Measurements from ENCODE around the gene ARHGEF12. TPM values are rescaled to one million over a fixed set of nuclear protein-coding genes. Genes with fewer than 3 reads are reported as not detected.

Gene ARHGEF12
- total and polyA plus RNA-seq, 2 experiments from 2014 or later, result 9.0 to 38.9 TPM

DNA sequence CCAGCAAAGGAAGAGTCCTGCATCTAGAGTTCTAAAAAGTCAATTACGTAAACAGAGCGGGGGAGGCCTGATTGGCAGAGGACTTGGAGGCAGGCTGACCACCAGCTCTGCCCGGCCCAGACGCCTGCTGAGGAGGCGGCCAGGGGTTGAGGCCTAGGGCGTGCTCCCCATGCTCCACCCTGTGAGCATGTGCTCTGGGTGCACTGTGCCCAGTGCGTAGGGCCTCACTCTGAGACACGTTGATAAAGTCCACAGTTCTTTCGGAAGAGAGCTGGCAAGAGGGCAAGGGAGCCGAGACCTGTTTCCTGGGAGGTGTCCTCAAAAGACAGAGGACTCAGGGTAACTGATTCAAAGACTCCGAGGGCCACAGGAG lies 200.6 kb downstream of the ARHGEF12 start:
- peaks cover 9% of the 10 kb centered on the region for H3K27me3 Mint-ChIP-seq (ENCODE audit: insufficient read depth, low read depth, poor library complexity)
- Histone ChIP-seq H3K4me1 (ENCODE audit: insufficient read depth) (no peaks in the 10 kb centered on the region; the same call in 1 of the 2 replicates), H3K27me3 (ENCODE audit: insufficient read depth) (no peaks in the 10 kb centered on the region), H3F3A (replicated peaks; ENCODE audit: low read depth) (no peaks in the 10 kb centered on the region), H3K27ac (ENCODE audit: low read depth) (no peak overlapping the region), H3K4me3 (no peak overlapping the region), H3K79me2 (replicated peaks; ENCODE audit: insufficient read depth) (no peaks in the 10 kb centered on the region), H4K20me1 (replicated peaks; ENCODE audit: insufficient read depth) (no peaks in the 10 kb centered on the region), H3K9me2 (ENCODE audit: insufficient read depth) (no peaks in the 10 kb centered on the region), H3K36me3 (ENCODE audit: insufficient read depth) (no peaks in the 10 kb centered on the region), H2AFZ (no peak overlapping the region), H3K4me2 (no peak overlapping the region)
- peaks cover 14% of the 10 kb centered on the region for H3K4me1 Mint-ChIP-seq
- no peaks in the 10 kb centered on the region; the same call in 2 of the 3 replicates for H3K9me3 Mint-ChIP-seq
- DNase-seq (ENCODE audit: low spot score) (no peak), ATAC-seq (no peak)
- TF ChIP-seq JUNB (IDR thresholded peaks at IDR 0.05; ENCODE audit: unreplicated experiment), result no peak
- no peak for TF ChIP-seq CREB1 (CRISPR knock-in tag; IDR thresholded peaks at IDR 0.05; ENCODE audit: low read depth)
- no peak for TF ChIP-seq STAT1 (IDR thresholded peaks at IDR 0.05; ENCODE audit: unreplicated experiment)
- no peak for TF ChIP-seq POLR2AphosphoS5 (IDR thresholded peaks at IDR 0.05; ENCODE audit: low read depth)
- TF ChIP-seq, protein P1, sequence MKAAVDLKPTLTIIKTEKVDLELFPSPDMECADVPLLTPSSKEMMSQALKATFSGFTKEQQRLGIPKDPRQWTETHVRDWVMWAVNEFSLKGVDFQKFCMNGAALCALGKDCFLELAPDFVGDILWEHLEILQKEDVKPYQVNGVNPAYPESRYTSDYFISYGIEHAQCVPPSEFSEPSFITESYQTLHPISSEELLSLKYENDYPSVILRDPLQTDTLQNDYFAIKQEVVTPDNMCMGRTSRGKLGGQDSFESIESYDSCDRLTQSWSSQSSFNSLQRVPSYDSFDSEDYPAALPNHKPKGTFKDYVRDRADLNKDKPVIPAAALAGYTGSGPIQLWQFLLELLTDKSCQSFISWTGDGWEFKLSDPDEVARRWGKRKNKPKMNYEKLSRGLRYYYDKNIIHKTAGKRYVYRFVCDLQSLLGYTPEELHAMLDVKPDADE (IDR thresholded peaks at IDR 0.05), result no peak
- no peak for TF ChIP-seq EZH2 (IDR thresholded peaks at IDR 0.05; ENCODE audit: low read depth, unreplicated experiment)
- no peak for TF ChIP-seq ZNF114 (CRISPR knock-in tag; IDR thresholded peaks at IDR 0.05)
- TF ChIP-seq, protein P2, sequence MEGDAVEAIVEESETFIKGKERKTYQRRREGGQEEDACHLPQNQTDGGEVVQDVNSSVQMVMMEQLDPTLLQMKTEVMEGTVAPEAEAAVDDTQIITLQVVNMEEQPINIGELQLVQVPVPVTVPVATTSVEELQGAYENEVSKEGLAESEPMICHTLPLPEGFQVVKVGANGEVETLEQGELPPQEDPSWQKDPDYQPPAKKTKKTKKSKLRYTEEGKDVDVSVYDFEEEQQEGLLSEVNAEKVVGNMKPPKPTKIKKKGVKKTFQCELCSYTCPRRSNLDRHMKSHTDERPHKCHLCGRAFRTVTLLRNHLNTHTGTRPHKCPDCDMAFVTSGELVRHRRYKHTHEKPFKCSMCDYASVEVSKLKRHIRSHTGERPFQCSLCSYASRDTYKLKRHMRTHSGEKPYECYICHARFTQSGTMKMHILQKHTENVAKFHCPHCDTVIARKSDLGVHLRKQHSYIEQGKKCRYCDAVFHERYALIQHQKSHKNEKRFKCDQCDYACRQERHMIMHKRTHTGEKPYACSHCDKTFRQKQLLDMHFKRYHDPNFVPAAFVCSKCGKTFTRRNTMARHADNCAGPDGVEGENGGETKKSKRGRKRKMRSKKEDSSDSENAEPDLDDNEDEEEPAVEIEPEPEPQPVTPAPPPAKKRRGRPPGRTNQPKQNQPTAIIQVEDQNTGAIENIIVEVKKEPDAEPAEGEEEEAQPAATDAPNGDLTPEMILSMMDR (conservative IDR thresholded peaks at IDR 0.05; ENCODE audit: low read depth in 2 of 2), result no peak
- TF ChIP-seq EZH2phosphoT487 (IDR thresholded peaks at IDR 0.05; ENCODE audit: unreplicated experiment), result no peak
- TF ChIP-seq, protein P3, sequence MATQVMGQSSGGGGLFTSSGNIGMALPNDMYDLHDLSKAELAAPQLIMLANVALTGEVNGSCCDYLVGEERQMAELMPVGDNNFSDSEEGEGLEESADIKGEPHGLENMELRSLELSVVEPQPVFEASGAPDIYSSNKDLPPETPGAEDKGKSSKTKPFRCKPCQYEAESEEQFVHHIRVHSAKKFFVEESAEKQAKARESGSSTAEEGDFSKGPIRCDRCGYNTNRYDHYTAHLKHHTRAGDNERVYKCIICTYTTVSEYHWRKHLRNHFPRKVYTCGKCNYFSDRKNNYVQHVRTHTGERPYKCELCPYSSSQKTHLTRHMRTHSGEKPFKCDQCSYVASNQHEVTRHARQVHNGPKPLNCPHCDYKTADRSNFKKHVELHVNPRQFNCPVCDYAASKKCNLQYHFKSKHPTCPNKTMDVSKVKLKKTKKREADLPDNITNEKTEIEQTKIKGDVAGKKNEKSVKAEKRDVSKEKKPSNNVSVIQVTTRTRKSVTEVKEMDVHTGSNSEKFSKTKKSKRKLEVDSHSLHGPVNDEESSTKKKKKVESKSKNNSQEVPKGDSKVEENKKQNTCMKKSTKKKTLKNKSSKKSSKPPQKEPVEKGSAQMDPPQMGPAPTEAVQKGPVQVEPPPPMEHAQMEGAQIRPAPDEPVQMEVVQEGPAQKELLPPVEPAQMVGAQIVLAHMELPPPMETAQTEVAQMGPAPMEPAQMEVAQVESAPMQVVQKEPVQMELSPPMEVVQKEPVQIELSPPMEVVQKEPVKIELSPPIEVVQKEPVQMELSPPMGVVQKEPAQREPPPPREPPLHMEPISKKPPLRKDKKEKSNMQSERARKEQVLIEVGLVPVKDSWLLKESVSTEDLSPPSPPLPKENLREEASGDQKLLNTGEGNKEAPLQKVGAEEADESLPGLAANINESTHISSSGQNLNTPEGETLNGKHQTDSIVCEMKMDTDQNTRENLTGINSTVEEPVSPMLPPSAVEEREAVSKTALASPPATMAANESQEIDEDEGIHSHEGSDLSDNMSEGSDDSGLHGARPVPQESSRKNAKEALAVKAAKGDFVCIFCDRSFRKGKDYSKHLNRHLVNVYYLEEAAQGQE (IDR thresholded peaks at IDR 0.05; ENCODE audit: unreplicated experiment), result no peak
- TF ChIP-seq, protein P4, sequence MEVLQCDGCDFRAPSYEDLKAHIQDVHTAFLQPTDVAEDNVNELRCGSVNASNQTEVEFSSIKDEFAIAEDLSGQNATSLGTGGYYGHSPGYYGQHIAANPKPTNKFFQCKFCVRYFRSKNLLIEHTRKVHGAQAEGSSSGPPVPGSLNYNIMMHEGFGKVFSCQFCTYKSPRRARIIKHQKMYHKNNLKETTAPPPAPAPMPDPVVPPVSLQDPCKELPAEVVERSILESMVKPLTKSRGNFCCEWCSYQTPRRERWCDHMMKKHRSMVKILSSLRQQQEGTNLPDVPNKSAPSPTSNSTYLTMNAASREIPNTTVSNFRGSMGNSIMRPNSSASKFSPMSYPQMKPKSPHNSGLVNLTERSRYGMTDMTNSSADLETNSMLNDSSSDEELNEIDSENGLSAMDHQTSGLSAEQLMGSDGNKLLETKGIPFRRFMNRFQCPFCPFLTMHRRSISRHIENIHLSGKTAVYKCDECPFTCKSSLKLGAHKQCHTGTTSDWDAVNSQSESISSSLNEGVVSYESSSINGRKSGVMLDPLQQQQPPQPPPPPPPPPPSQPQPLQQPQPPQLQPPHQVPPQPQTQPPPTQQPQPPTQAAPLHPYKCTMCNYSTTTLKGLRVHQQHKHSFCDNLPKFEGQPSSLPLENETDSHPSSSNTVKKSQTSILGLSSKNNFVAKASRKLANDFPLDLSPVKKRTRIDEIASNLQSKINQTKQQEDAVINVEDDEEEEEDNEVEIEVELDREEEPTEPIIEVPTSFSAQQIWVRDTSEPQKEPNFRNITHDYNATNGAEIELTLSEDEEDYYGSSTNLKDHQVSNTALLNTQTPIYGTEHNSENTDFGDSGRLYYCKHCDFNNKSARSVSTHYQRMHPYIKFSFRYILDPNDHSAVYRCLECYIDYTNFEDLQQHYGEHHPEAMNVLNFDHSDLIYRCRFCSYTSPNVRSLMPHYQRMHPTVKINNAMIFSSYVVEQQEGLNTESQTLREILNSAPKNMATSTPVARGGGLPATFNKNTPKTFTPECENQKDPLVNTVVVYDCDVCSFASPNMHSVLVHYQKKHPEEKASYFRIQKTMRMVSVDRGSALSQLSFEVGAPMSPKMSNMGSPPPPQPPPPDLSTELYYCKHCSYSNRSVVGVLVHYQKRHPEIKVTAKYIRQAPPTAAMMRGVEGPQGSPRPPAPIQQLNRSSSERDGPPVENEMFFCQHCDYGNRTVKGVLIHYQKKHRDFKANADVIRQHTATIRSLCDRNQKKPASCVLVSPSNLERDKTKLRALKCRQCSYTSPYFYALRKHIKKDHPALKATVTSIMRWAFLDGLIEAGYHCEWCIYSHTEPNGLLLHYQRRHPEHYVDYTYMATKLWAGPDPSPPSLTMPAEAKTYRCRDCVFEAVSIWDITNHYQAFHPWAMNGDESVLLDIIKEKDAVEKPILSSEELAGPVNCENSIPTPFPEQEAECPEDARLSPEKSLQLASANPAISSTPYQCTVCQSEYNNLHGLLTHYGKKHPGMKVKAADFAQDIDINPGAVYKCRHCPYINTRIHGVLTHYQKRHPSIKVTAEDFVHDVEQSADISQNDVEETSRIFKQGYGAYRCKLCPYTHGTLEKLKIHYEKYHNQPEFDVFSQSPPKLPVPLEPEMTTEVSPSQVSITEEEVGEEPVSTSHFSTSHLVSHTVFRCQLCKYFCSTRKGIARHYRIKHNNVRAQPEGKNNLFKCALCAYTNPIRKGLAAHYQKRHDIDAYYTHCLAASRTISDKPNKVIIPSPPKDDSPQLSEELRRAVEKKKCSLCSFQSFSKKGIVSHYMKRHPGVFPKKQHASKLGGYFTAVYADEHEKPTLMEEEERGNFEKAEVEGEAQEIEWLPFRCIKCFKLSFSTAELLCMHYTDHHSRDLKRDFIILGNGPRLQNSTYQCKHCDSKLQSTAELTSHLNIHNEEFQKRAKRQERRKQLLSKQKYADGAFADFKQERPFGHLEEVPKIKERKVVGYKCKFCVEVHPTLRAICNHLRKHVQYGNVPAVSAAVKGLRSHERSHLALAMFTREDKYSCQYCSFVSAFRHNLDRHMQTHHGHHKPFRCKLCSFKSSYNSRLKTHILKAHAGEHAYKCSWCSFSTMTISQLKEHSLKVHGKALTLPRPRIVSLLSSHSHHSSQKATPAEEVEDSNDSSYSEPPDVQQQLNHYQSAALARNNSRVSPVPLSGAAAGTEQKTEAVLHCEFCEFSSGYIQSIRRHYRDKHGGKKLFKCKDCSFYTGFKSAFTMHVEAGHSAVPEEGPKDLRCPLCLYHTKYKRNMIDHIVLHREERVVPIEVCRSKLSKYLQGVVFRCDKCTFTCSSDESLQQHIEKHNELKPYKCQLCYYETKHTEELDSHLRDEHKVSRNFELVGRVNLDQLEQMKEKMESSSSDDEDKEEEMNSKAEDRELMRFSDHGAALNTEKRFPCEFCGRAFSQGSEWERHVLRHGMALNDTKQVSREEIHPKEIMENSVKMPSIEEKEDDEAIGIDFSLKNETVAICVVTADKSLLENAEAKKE (CRISPR knock-in tag; IDR thresholded peaks at IDR 0.05), result no peak
- TF ChIP-seq NANOG (IDR thresholded peaks at IDR 0.05; ENCODE audit: borderline replicate concordance), result no peak
- TF ChIP-seq ZNF331 (CRISPR knock-in tag; IDR thresholded peaks at IDR 0.05; ENCODE audit: low read depth), result no peak
- H3K27ac Mint-ChIP-seq, result no peak overlapping the region
- no peaks in the 10 kb centered on the region for H3K36me3 Mint-ChIP-seq (ENCODE audit: low read depth)
- no peak overlapping the region for H3K4me3 Mint-ChIP-seq
